ENCODE measurements around the gene DOCK9. TPM values are rescaled to one million over a fixed set of nuclear protein-coding genes. Genes with fewer than 3 reads are reported as not detected.

Gene DOCK9
- total RNA-seq, 2 donors from 2014 or later: 58.6 to 102 TPM

- Histone ChIP-seq H3K4me1 (ENCODE audit: control insufficient read depth in 1 of 2, low read depth in 2 of 2) (peaks cover 4 to 28% of the 10 kb centered on the region in 2 donors), H3K9me3 (no peaks in the 10 kb centered on the region), H3K27ac (no peak overlapping the region), H3K4me3 (no peak overlapping the region), H3K36me3 (no peaks in the 10 kb centered on the region), H3K27me3 (replicated peaks; ENCODE audit: insufficient read depth) (no peaks in the 10 kb centered on the region)
- TF ChIP-seq CTCF (IDR thresholded peaks at IDR 0.05): no peak
- no peak for ATAC-seq (ENCODE audit: insufficient number of reproducible peaks, low FRiP score, low read depth)
- no peak for DNase-seq (ENCODE audit: low spot score)
Measured at GRCh38 chr13:98976338-98976737, 1.5 kb downstream of the DOCK9 start.

- H3K9me3 ChIP-seq: no peaks in the 10 kb centered on the region
- H3K27me3 ChIP-seq (replicated peaks; ENCODE audit: insufficient read depth): no peaks in the 10 kb centered on the region
- no peak overlapping the region for H3K27ac ChIP-seq
- no peak for DNase-seq (ENCODE audit: low spot score)
- peaks cover 4 to 32% of the 10 kb centered on the region in 2 donors for H3K4me1 ChIP-seq (ENCODE audit: control insufficient read depth in 1 of 2, low read depth in 2 of 2)
- H3K4me3 ChIP-seq: peak overlapping the region; percentile 13
- TF ChIP-seq CTCF (IDR thresholded peaks at IDR 0.05): no peak
- no peaks in the 10 kb centered on the region for H3K36me3 ChIP-seq
- ATAC-seq (ENCODE audit: insufficient number of reproducible peaks, low FRiP score, low read depth): no peak
Measured at GRCh38 chr13:98975822-98976261, 2.0 kb downstream of the DOCK9 start.

DNA sequence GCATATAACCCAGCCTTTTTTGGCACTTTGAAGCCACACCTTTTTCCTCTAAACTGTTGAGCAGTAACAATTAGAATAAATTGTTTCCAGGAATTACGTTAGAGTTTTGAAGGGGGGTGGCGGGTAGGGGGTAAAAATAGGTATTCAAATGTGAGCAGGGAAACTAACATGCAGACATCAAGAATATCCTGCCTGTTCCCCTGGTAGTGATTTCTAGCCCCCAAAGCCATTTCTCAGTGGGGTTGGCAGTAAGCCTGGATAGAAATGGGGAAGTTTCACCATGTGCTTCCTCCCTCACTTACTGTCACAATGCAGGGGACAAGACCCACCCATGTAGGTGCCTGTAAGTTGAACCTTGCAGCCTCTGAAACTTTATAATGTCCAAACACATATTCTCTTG lies 3.8 kb downstream of the DOCK9 start:
- Histone ChIP-seq H3K27me3 (replicated peaks; ENCODE audit: insufficient read depth) (no peaks in the 10 kb centered on the region), H3K36me3 (no peaks in the 10 kb centered on the region), H3K4me3 (no peak overlapping the region), H3K27ac (no peak overlapping the region), H3K4me1 (ENCODE audit: control insufficient read depth in 1 of 2, low read depth in 2 of 2) (peaks cover 4 to 41% of the 10 kb centered on the region in 2 donors), H3K9me3 (no peaks in the 10 kb centered on the region)
- no peak for TF ChIP-seq CTCF (IDR thresholded peaks at IDR 0.05)
- ATAC-seq (ENCODE audit: insufficient number of reproducible peaks, low FRiP score, low read depth) (no peak), DNase-seq (ENCODE audit: low spot score) (no peak)

GRCh38 chr13:98972627-98973026 lies 5.2 kb downstream of the DOCK9 start:
- Histone ChIP-seq H3K9me3 (no peaks in the 10 kb centered on the region), H3K36me3 (no peaks in the 10 kb centered on the region), H3K27ac (no peak overlapping the region), H3K4me1 (ENCODE audit: control insufficient read depth in 1 of 2, low read depth in 2 of 2) (peaks cover 4 to 34% of the 10 kb centered on the region in 2 donors), H3K27me3 (replicated peaks; ENCODE audit: insufficient read depth) (no peaks in the 10 kb centered on the region), H3K4me3 (no peak overlapping the region)
- no peak for ATAC-seq (ENCODE audit: insufficient number of reproducible peaks, low FRiP score, low read depth)
- DNase-seq (ENCODE audit: low spot score): no peak
- TF ChIP-seq CTCF (IDR thresholded peaks at IDR 0.05): no peak

GRCh38 chr13:98972059-98972458 lies 5.8 kb downstream of the DOCK9 start:
- DNase-seq (ENCODE audit: low spot score) (no peak), ATAC-seq (ENCODE audit: insufficient number of reproducible peaks, low FRiP score, low read depth) (no peak)
- H3K36me3 ChIP-seq: no peaks in the 10 kb centered on the region
- no peak for TF ChIP-seq CTCF (IDR thresholded peaks at IDR 0.05)
- no peak overlapping the region for H3K27ac ChIP-seq
- no peaks in the 10 kb centered on the region for H3K9me3 ChIP-seq
- H3K4me1 ChIP-seq (ENCODE audit: control insufficient read depth in 1 of 2, low read depth in 2 of 2): peaks cover 4 to 28% of the 10 kb centered on the region in 2 donors
- no peak overlapping the region for H3K4me3 ChIP-seq
- H3K27me3 ChIP-seq (replicated peaks; ENCODE audit: insufficient read depth): no peaks in the 10 kb centered on the region
